Superior temporal gyrus (tissue), 1 donor: ENCODE data around the gene MCTP2.

Experiments used
- DNase-seq: peaks from one replicate; pipeline ENCODE4 v3.0.0-alpha.2; 2016; ENCODE audit errors: extremely low spot score

The MCTP2 gene

DNA sequence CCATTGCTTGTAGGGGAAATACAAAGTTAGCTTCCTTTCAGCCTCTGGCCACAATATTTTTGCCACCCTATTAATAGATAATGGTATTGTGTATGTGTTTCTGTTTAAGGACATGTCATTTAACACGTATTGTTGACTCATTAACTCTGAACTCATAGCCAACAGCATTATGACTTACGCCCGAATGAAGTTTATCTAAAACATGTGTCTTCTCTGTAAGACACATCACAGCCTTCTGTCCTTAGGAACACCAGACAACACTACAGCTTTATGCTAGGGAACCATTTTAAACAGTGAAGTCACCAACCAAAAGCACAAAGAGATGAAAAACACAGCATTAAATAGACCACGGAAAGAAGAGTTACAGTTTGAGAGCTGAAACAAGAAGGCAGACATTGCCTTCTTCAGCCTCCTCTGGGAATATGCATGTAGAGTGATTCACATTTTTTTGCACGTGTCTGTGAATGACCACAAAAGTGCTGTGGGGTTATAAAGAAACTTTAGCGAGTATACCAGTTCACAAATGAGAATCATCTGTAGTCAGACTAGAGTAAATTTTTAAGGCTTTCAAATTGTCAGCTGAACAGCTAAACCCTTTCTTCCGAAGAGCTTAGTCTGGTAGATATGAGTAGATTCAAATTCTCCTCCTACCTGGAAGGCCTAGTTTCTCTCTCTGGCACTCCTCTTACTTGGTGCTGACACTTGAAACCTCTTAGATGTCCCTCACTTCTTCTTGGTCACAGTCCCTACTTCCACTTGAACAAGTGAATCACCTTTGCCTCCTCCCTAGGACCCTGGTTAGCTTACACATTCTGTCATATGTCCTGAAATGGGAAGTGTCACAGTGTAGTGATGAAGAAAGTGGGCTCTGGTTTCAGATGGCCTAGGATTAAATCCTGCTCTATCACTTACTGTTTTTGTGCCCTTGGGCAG lies 32.2 kb downstream of the MCTP2 start:
- no peak for DNase-seq

DNA sequence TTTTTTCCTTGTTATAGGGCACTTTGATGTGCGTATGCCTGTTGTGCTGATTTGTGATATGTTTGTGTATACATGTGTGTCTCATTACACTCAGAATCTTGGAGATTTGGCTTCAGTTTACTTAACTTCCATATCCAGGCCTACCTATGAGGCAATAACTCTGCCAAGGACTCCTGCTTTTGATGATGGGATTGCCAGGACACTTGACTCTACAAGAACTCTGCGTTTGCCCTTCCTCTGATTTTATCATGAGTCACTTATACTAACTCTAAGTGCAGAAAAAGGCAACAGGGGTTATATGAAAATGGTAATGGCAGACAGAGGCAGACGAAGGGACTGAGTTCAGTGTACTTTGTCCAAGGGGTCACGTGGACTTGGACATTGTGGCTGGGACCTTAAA lies 33.6 kb downstream of the MCTP2 start:
- no peak for DNase-seq

DNA sequence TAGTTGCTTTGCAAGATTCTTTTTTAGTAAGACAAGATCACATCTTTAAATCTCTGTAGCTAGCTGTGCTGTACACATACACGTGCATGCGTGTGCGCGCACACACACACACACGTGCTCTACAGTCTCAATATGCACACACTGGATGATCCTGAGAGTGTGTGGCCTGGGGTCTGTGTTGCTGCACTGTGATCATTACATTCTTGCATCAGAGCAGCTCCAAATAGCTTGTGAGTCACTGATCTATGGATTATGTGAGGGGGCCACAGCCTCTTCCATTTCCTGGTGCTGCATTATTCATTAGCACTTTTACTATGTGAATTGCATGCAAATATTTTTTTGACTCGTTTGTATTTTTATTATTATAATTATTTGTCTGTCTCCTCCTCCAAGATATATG lies 34.6 kb downstream of the MCTP2 start:
- no peak for DNase-seq

DNA sequence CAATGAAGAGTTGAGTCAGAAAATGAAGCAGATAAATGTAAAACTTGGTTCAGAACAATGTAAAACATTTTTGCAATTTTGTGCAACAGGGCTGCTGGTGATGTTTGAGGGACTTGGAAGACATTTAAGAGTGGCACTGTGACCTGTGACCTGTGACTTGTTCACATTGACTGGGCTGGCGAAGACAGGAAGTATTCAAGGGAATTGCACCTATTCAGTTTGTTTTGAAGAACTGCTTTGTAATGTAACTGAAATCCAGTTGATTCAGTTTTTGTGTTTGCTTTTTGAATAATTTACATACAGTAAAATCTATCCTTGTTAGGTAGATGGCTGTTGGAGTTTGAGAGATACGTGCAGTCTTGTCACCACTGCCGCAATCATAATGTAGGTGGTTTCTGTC lies 35.4 kb downstream of the MCTP2 start:
- DNase-seq, result no peak

DNA sequence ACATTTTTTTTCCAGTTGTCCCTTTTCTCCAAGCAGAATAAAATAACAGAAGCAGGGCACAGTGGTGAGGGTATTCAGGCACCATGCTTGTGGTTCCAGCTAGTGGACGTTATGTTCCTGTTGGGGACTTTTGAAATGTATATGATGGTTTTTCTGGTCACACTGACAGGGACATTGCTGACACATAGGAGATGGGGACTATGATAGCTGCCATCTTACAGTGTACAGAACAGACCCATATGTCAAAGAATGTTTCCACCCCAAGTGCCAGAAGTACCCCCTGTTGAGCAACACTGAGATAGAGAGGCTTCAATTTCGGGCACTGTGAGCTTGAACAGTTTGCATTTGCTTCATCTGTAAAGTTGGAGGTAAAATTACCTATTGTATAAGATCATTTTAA lies 38.6 kb downstream of the MCTP2 start:
- DNase-seq, result no peak

DNA sequence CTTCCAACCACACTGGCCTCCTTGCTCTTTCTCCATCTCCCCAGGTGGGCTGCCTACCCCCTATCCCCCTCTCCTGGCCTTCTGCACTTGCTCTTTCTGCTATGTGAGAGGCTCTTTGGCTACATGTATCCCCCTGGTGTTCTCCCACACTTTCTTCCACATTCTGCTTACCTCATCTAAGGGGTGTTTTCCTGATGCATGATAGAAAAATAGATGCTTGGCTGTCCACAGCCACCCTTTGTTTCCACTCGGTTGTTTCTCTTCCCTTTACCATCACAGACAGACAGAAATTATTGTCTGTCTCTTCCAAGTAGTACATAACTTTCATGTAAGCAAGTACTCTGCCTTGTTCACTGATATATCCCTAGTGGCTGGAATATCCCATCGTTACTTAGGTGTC lies 39.2 kb downstream of the MCTP2 start:
- no peak for DNase-seq

DNA sequence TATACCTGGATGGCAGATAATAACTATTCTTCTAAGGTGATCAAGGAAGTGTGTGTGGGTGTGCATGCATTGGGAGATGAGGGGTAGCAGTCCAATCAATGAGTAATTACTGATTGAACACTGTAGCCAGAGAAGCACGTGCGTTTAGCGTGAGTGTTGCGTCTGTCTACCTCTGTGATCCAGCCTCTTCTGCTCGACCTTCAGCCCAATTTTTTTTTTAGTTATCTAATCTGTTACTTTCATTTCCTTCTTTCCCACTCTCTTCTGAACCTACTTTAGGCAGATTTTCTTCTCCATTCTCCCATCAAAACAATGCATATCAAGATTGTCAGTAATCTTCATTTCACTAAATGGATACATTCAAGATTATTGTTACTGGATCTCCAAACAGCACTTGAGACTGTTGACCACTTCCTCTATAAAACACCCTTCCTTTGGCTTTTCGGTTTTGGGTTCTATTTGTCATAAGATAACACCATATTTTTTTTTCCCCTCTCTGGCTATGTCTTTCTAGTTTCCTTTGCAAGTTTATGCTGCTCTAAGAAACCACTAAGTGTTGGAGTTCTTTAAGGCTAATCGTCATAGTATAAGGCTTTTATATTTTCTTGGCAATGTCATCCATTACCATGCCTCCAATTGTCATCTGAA lies 41.0 kb downstream of the MCTP2 start:
- DNase-seq, result no peak

DNA sequence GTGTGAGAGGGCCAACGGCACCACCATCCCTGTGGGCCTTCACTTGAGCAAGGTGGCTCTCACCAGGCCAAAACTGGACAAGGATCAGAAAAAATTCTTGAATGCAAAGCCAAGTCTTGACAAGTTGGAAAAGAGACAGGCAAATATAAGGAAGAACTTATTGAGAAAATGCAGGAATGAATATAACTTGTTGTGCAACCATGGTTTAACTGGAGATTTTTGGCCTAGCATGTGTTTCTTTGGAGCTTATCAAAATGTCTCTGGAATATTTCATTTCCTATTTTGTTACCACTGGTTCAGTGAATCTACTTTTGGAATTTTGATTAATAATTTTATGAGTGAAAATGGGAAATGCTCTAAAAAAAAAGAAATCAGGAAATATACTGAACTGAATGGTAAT lies 42.5 kb downstream of the MCTP2 start:
- DNase-seq, result no peak

DNA sequence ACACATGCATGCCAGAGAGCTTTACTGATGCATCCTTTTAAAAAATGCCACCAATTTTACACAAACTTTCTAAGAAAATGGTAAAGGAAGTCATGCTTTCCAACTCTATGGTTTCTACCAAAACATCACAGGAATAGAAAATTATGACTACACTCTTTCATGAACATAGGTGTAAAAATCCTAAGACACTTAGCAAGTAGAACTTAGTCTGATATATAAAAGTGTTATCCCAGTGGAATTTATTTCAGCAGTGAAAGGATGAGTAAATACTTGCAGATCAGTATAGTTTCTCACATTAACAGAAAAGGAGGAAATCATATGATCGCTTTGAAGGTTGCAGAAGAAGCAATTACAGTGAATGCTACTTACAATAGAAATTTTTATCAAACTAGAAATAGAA lies 43.4 kb downstream of the MCTP2 start:
- DNase-seq, result no peak

DNA sequence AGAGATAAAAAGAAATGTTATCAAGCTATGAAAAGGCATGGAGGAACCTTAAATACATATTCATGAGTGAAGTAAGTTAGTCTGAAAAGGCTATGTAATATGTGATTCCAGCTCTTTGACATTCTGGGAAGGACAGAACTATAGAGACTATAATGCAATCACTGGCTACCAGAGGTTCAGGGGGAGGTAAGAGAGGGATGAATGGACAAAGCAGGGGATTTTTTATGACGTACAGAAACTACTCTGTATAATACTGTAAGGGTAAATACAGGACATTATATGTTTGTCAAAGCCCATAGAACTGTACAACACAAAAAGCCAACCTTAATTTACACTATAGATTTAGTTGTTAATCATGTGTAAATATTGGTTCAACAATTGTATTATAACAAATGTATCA lies 46.1 kb downstream of the MCTP2 start:
- DNase-seq, result no peak

DNA sequence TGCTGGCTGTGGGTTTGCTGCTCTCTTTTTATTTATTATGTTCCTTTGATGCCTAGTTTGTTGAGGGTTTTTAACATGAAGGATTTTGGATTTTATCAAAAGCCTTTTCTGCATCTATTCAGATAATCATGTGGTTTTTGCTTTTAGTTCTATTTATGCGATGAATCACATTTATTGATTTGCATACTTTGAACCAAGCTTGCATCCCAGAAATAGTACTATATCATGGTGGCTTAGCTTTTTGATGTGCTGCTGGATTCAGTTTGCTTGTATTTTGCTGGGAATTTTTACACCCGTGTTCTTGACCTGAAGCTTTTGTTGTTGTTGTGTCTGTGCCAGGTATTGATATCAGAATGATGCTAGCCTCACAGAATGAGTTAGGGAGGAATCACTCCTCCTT lies 48.4 kb downstream of the MCTP2 start:
- DNase-seq, result no peak

DNA sequence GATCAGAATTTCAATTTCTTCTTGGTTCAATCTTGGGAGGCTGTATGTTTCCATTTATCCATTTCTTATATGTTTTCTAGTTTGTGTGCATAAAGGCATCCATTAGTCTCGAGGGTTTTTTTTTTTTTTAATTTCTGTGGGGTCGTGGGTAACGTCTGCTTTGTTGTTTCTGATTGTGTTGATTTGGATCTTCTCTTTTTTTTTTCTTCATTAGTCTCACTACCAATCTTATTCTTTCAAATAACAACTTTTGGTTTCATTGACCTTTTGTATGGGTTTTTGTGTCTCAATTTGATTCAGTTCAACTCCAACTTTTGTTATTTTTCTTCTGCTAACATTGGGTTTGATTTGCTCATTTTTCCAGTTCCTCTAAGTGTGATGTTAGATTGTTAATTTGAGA lies 48.9 kb downstream of the MCTP2 start:
- no peak for DNase-seq

DNA sequence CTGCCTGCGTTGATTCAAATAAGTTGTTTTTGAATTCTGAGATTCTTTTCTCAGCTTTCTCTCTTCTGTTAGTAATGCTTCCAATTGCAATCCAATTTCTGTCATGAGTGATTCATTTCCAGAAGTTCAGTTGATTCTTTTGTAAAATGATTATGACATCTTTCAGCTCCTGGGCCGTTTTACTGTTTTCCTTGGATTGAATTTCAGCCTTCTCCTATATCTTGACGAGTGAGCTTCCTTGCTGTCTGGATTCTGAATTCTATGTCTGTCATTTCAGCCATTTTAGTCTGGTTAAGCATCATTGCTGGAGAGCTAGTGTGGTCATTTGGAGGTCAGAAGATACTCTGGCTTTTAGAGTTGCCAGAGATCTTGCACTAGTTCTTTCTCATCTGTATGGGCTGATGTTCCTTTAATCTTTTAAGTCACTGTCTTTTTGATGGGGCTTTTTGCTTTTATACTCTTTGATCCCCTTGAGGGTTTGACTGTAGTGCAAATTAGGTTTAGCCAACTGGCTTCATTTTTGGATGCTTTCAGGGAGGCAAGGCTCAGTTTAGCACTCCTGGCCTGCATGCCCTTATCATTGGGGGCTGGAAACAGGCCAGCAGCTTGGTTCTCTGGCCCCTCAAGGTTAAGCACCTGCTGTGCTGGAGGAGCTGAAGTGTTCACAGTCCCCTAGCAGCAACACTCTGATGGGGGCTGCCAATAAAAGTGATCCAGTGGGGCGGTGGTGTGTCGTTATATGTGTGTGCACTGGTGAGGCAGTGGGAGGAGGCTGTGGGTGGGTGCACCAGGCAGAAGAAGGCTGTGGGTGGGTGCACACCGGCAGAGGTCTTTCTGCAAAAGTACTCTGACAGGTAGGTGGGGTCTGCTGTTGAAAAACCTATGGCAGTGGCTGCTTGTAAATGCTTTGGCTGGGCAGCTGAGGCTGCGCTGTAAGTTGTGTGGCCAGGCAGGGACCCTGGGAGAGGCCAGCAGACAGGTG lies 51.2 kb downstream of the MCTP2 start:
- no peak for DNase-seq

DNA sequence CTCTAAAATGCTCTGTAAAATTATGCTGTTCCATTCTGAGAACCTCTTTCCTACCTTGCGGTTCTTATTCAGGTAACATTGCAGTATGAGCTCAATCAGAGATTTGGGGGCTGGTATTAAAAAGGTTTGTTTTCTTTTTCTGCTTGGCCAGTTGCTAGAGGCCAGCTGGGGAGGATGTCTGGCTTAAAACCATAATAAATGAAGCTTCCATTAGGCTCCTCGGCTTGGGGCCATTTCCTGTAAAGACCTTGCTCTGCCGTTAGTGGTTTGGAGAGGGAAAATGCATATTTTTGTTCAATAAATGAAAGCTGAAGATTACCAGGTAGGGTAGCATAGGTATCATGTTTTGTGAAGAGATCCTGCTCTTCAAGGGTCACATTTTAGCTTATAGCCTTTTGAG lies 55.2 kb downstream of the MCTP2 start:
- DNase-seq, result no peak

DNA sequence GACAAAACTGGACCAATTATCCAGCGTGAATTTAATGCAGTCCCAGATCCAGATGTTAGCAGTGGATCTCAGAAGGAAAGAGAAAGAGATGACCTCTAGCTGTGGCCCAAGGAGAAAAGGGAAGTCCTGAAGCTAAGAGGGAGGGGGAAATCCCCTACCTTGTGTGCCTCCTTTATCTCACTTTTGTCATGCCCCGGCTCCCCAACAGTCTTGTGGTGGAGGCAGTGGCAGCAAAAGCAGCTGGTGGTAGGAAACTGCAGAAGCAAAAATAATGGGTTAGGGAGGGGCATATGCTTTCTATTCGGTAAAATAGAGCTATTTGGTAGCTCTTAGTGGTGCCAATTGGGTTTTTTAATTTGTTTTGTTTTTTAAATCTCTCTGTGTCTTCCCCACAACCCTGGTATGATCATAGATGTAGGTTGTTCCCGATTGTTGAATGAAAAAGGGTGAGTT lies 56.5 kb downstream of the MCTP2 start:
- no peak for DNase-seq

DNA sequence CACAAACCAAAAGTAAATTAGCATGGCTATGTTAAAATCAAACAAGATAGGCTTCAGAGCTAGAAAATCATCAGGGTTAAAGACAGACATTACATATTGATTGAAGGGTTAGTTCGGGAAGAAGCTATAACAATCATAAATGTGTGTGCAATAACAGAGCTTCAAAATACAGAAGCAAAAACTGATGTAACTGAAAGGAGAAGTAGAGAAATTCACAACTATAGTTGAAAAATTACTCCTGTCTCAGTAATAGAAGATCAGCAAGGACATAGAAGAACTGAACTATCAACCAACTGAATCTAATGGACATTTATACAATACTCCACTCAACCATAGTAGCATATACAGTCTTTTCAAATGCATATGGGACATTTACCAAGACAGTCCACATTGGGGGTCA lies 59.4 kb downstream of the MCTP2 start:
- DNase-seq, result no peak

DNA sequence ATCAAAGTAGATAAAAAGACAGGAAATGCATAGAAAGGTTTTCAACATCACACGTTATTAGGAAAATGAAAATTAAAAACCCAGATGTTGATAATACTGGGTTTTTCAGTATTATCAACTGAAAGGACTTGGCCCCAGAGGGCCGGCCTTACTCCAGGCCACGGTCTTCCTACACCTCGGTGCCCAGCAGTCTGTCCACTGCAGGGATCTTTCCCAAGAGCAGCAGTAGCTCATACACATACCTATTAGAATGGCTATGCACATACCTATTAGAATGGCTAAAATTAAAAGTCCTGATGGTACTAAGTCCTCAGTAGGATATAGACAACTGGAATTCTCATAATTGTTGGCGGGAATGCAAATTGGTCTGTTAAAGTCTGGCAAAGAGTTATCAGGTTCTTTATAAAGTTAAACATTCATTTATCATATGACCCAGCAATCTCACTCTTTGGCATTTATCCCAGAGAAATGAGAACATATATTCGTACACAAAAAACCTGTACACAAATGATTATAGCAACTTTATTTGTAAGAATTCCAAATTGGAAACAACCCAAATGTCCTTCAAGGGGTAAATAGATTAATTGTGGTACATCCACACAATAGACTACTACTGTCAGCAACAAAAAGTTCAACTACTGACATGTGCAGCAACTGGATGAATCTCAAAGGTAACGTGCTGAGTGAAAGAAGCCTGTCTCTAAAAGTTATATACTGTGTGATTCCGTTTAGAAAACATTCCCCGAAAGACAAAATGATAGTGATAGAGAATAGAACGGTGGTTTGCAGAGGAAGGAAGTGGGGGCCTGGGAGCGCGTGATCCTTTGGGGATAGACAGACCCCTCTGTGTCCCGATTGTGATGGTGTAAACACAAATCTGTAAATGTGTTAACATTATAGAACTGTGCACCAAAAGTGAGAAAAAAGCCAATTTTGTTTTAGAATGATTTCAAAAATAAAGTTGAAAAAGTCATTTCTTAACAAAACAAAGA lies 62.3 kb downstream of the MCTP2 start:
- no peak for DNase-seq

DNA sequence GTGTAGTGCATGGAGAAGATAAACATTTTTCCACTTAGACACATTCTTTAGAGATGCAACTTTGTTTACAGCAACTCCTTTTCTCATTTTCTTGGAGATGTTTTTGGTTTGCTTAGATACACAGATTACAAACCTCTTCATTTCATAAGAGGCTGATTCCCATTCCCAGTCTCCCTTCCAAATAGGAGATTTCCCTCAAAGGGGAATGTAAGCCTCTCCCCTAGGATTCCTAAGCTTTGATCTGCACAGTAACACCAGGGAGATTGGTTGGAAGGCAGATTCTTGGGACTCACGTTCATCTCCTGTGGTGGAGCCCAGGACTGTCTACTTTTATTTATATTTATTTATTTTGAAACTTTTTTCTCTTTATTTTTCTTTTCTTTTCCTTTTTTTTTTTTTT lies 63.2 kb downstream of the MCTP2 start:
- no peak for DNase-seq

DNA sequence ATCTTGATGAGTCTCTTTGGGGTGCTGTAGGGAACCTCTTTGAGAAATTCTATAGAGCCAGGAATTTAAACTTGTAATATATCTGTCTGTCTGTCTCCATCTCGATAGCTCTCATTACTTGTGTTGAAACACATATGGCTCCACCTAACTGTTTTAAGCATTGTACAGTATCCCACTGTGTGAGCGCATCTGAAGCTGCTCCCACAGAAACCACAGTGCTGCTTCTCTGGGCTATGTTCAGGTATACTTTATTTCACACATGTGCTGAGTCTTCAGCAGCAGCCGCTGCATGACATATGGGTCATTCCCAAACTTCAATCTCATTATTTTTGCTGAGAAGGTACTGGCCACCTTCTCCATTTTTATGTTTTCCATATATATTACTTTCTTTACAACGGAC lies 63.9 kb downstream of the MCTP2 start:
- DNase-seq, result no peak

DNA sequence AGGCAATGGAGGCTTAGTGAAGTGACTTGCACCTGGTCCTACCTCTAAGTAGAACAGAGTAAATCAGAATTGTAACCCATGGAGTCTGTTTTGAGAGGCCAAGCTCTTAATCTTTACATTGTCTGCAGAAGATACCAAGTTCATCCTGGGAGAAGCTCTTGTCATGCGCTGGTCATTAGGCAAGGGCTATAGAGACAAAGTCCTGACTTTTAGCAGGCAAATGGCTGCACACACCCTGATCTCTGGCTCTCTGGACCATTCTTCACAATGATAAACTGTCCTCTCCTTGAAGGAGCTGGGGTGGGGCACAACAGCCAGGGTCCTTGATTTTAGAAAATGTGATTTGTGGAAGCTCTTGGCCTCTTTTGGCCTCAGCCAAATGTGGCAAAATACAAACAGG lies 65.4 kb downstream of the MCTP2 start:
- no peak for DNase-seq

DNA sequence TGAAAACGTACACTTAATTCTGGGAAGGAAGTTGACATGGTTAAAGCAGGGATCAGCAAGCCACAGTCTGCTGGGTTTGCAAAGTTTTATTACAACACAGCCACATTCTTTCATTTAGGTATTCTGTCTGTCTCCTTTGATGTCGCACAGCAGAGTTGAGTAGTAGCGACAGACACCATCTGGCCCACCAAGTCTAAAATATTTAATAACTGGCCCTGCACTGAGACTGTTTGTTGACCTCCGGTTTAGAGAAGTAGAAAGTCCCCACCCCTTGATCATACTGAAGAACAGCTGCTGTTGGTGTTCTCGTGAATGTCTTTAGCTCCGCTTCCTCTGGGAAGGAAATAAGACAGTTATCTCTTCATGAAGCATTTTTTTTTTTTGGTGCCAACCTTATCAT lies 66.2 kb downstream of the MCTP2 start:
- no peak for DNase-seq
